DMS 273 treated with DMSO at 0.1 percent for 48 hours (cell line): ENCODE measurements around the gene TMEM266.

Experiments
- DNase-seq: peaks from one replicate; lab custom pipeline; 2025; lab: John Stamatoyannopoulos, UW

The TMEM266 gene

GRCh38 chr15:76183930-76184649 is 124.3 kb downstream of the TMEM266 start:
- DNase-seq, result no peak

- DNase-seq, result no peak
These were observed 124.9 kb downstream of the TMEM266 start for GRCh38 chr15:76184650-76185035.

- DNase-seq, result no peak
These were observed 125.9 kb downstream of the TMEM266 start for GRCh38 chr15:76185716-76186115.

- no peak for DNase-seq
These were observed 127.4 kb downstream of the TMEM266 start for GRCh38 chr15:76187163-76187562.

GRCh38 chr15:76189106-76189505 is 129.3 kb downstream of the TMEM266 start:
- no peak for DNase-seq

GRCh38 chr15:76190070-76190564 is 130.3 kb downstream of the TMEM266 start:
- no peak for DNase-seq

GRCh38 chr15:76190751-76191538 is 131.2 kb downstream of the TMEM266 start:
- peak; percentile 22 for DNase-seq

GRCh38 chr15:76191539-76192244 is 131.9 kb downstream of the TMEM266 start:
- no peak for DNase-seq

GRCh38 chr15:76192715-76193114 is 132.9 kb downstream of the TMEM266 start:
- DNase-seq, result no peak

- no peak for DNase-seq
These were observed 134.1 kb downstream of the TMEM266 start for GRCh38 chr15:76193934-76194333.

GRCh38 chr15:76195506-76196268 is 135.9 kb downstream of the TMEM266 start:
- no peak for DNase-seq

- peak; percentile 33 for DNase-seq
These were observed 136.8 kb downstream of the TMEM266 start for GRCh38 chr15:76196269-76197231.

GRCh38 chr15:76197703-76198455 is 138.1 kb downstream of the TMEM266 start:
- no peak for DNase-seq

- no peak for DNase-seq
These were observed 138.8 kb downstream of the TMEM266 start for GRCh38 chr15:76198456-76199105.

- DNase-seq, result no peak
These were observed 139.6 kb downstream of the TMEM266 start for GRCh38 chr15:76199106-76200082.

GRCh38 chr15:76200083-76200465 is 140.3 kb downstream of the TMEM266 start:
- no peak for DNase-seq

- no peak for DNase-seq
These were observed 140.9 kb downstream of the TMEM266 start for GRCh38 chr15:76200641-76201105.
